HG03342 (cell line): ENCODE data around the gene ELOVL7.
"Not testable (repeated sequence)": the region's sequence is repeated elsewhere in the genome, so short reads cannot be mapped to it uniquely, and the experiment has no call there.

ENCODE experiments used
- ATAC-seq: cut with Tn5 transposase; IDR thresholded peaks from one replicate; pipeline ENCODE4 v1.9.1; 2021; ENCODE audit warnings: mild to moderate bottlenecking, moderate library complexity; ENCODE audit not compliant: unreplicated experiment

The ELOVL7 gene

DNA sequence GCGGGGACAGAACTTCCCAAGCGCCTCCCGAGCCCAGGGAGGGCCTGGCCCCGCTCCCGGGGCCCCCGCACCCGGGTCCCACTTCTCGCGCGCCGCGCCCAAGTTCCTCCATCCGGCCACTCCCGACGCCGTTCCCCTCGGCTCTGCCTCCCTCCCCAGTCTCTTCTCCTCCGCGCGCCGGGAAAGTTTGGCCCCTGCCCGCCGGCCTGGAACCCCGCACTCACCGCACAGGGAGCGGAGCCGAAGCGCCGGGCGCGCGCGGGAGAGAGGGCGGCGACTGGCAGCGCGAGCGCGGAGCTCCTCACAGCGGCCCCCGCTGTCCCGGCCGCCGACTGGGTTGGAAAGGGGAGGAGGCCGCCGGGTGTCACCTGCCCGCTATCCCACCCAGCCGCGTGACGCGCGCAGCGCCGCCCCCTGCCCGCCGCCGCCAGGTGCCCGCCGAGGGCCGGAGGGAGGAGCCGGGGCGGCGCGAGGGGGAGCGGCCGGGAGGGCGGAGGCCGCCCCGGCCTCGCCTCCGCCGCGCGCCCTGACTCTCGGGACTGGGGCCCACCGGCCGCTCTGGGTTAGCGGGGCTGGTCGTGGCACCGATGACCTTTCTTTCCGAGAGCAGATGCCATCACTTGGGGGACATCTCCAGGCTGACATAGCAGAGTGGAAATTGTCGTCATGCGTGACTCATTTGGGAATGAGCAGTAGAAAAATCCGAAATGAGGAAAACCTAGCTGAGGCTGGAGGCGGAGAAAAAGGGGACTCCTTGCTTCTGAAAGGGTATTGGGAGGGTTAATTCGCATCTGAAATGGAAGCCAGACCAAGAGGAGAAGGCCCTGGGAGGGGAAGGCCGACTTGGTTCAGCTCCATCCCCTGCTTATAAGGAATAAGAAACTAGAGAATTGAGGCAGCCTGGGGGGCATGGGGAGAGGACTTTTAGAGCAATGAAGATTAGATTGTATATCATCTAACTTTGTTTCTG, at the start of gene ELOVL7:
Gene ELOVL7 (minus strand): TSS at position 334 of the 970 bp plus-strand sequence. CDS start 56,872 bp downstream, outside the sequence.
- peak; percentile 93 for ATAC-seq

GRCh38 chr5:60893521-60893920, 49.5 kb upstream of the ELOVL7 start:
- no peak for ATAC-seq

GRCh38 chr5:60891667-60892066, 47.6 kb upstream of the ELOVL7 start:
- no peak for ATAC-seq

- ATAC-seq = no peak
Measured at GRCh38 chr5:60888359-60889061, 44.4 kb upstream of the ELOVL7 start.

DNA sequence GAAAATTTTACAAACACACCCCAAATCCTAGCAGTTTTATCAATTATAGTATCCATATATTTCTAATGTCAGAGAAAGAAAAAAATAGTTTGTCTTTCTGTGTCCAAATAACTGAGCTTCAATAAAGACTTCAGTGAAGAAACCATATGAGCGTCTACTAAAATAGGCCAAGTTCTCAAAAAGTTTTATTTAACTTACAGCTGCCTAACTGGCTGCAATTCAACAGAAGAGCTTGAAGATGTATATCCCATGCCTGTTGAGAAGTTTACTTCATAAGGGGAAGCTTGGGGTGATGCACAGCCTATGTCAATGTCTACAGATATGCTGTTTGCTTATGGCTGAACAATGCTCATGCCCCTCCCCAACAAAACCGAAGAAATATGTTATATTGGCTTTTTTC, 43.7 kb upstream of the ELOVL7 start:
- ATAC-seq = no peak

DNA sequence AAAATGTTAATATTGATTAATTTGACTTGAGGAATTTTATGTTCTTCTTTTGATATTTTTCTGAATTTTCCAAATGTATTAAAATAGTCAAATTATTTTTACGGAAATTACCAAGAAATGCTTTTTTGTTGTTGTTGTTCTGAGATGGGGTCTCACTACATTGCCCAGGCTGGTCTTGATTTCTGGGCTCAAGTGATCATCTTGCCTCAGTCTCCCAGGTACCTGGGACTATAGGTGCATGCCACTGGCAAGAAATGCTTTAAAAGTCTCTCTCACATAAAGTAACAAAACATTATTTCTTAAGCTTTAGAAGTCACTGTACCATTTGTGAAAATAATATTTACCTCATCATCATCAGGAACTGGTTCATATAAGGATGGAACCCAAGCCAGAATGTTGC, 43.0 kb upstream of the ELOVL7 start:
- no peak for ATAC-seq

DNA sequence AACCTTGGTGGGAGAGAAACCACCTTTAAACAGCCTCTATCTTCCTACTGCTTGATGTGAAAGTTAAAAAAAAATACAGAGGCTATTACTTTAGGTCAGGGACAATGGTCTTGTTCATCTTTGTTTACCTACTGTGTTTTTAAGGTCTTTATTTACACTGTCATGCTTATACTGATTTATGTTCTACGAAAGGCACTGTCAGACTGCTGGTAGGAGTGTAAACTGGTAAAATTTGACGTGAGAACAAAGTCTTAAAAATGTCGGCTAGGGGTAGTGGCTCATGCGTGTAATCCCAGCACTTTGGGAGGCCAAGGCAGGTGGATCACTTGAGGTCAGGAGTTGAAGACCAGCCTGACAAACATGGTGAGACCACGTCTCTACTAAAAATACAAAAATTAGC, 42.1 kb upstream of the ELOVL7 start:
- no peak for ATAC-seq

DNA sequence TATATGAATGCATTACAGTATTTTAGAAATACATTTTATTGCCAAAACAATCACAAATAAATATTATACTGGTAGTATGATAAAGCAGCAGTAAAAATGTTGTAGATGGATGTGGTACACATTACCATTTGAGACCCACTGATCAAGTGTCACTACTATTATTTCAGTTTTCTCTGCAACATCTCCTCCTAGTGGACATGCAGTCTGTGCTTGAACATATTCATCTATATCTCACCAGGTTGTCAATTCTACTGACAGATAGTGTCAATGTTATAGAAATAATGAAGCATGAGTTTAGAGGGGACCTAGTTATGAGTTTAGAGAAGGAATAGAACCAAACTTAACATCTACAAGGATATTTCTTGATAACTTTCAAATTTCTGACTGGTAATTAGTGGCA, 39.2 kb upstream of the ELOVL7 start:
- no peak for ATAC-seq

- no peak for ATAC-seq
Measured at GRCh38 chr5:60872892-60873291, 28.8 kb upstream of the ELOVL7 start.

- ATAC-seq = no peak
Measured at GRCh38 chr5:60870857-60871256, 26.8 kb upstream of the ELOVL7 start.

DNA sequence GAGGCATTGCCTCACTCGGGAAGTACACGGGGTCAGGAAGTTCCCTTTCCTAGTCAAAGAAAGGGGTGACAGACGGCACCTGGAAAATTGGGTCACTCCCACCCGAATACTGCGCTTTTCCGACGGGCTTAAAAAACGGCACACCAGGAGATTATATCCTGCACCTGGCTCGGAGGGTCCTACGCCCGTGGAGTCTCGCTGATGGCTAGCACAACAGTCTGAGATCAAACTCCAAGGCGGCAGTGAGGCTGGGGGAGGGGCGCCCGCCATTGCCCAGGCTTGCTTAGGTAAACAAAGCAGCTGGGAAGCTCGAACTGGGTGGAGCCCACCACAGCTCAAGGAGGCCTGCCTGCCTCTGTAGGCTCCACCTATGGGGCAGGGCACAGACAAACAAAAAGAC, 16.5 kb upstream of the ELOVL7 start:
- ATAC-seq = not testable (repeated sequence)

GRCh38 chr5:60856066-60856465, 12.0 kb upstream of the ELOVL7 start:
- ATAC-seq = no peak

GRCh38 chr5:60852940-60853339, 8.9 kb upstream of the ELOVL7 start:
- ATAC-seq = no peak

GRCh38 chr5:60852317-60852716, 8.2 kb upstream of the ELOVL7 start:
- no peak for ATAC-seq

DNA sequence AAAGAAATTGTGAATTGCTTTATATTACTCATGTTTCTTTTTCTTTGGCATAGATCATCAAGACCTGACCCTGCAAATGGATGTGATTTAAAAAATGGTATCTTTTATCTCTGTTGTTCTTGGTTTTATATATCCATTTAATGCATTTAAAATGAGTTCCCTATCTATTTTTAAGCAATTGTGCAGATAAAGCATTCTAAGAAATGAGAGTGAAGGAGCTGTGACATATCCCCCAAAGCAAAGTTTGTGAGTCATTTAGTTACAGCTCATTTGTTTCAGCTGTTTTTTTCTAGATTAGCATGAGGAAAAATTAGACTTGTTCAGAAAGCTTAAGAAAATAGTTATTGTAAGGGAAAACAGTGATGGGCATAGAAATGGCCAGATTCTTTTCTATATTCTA, 7.6 kb upstream of the ELOVL7 start:
- no peak for ATAC-seq

DNA sequence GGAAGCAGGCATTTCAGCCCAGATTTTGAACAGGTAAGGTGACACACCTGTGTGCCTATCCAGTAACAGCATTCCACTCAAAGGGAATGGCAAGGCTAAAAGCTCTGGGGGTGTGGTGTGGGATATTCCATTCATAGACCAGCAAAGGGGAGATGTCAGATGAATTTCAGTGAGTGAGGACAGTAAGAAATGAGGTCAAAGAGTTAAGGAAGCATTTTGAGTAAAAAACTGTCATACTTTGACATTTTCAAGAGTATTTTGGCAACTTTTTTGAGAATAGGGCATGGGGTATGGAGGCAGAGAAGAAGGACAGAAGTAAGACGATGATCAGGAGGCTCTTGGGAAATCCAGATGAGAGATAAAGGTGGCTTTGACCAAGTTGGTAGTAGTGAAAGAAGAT, 2.2 kb upstream of the ELOVL7 start:
- ATAC-seq = no peak

GRCh38 chr5:60843386-60843935, 608 bp downstream of the ELOVL7 start:
- peak; percentile 28 for ATAC-seq

GRCh38 chr5:60842871-60843385, 1.1 kb downstream of the ELOVL7 start:
- no peak for ATAC-seq

- no peak for ATAC-seq
Measured at GRCh38 chr5:60841361-60841760, 2.7 kb downstream of the ELOVL7 start.

DNA sequence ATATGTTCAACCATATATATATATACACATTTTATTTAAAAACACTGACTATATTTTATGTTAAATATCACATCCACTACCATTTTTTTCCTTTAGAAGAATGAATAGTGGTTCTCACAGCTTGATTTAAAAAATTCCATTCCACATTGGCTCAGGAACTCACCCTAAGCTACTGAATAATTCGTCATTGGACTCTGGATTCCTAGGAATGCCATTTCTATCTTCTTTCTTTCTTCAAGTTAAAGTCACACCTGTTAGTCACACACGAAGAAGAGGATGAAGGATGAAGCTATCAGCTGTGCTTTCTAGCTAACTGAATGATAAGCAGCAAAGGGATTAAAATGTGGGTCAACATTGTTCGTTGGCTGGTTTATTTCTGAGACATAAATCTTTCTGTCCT, 7.9 kb downstream of the ELOVL7 start:
- no peak for ATAC-seq

- ATAC-seq = no peak
Measured at GRCh38 chr5:60835554-60835953, 8.5 kb downstream of the ELOVL7 start.
